GM18520 (cell line): ENCODE measurements around the gene CCDC138.

Experiments used
- ATAC-seq: cut with Tn5 transposase; IDR thresholded peaks from one replicate; pipeline ENCODE4 v1.9.1; 2021; ENCODE audit not compliant: unreplicated experiment

Gene CCDC138

DNA sequence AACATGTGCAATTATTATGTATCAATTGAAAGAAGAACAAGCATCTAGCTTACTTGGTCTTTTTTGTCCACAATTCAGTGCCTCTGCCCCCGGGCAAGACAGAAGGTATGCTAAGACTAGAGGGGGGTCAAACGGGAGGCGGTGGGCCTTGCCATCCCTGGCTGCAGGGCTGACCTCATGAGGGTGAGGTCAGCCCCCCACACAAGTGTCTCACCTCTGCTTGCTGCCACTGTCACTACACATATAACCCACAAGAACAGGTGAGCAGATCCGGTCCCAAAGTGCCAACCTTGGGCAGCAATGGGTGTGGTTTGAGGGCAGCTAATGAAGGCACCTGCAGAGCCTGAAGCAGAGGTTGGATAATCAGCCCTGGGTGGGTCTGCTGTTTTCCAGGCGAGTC lies 131.0 kb downstream of the CCDC138 start:
- ATAC-seq, result no peak

DNA sequence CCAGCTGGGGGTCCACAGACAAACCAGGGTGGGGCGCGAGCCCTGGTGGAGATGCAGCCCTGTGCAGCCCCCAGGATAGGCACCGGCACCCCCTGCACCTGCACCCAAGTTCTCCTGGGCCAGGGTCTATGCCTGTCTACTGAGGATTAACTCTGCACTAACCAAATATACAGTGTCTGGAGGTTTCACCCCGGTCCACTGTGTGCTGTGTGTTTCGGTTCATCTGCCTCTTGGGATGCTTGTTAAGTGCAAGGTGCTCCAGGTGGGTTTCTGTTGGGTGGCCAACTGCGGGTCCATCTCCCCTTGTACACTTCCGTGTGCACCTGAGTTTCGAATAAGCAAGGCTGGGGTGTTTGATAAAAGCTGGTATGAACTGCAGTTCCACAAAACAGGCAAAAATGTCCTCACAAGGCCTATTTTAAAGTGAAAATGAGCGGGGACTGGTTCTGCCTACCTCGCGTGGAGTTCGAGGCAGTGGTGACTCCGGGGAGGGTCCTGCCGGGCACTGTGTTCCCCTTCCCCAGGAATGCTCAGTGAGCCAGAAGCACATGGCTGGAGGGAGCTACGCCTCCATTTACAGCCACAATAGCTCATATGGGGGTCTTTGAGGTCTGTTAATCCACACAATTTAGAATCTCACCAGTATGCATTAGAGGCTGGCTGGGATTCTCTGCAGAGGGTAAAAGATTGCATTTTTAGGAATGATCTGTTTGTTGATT lies 131.7 kb downstream of the CCDC138 start:
- no peak for ATAC-seq

DNA sequence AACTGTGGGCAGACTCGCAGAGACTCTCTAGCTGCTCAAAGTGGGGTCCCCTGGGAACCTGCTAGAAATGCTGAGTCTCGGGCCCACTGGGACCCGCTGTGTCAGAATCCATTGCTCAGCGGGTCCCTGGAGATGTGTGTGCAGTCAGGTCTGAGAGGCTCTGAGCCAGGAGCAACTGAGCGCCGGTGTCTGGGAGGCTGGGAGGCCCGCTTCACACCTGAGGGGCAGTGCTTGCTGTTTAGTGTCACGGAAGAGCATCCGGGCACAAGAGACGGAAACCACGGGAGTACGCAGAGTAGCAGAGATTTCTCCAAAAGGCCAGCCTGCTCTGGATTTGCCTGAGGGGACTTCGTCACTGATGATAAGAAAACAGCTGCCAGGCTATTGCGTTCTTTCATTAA lies 132.4 kb downstream of the CCDC138 start:
- ATAC-seq, result no peak

DNA sequence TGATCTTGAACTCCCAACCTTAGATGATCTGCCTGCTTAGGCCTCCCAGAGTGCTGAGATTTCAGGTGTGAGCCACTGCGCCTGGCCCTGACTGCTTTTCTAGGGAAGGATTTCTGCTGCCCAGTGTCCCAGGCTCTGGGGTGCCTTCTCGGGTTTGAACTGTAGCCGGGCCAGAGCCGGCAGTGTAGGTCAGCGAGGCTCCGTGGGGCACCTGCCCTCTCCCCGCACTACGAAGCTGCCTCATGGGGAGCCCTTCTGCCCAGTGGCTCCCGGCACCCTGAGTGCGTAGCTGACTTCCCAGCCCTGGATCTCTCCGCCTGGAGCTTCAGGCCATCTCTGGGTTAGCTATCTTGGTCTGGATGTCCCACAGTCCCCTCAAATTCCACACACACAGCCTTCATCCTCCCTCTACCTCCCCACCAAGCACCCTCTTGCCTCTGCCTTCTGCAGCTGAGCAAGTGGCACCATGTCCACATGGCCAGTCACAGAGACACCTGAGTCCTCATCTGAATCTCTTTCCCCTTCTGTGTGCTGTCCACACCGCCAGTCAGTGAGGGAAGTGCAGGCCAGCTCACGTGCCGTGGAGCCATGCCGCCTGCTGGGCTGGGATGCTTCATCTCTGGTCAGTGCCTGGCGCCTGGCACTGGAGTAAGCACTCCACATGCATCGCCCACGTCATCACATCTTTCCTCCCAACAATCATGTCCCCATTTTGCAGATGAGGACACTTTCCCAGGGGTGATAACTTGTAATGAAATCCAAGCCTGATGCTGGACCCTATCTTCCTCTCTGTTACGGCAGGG lies 133.2 kb downstream of the CCDC138 start:
- no peak for ATAC-seq

DNA sequence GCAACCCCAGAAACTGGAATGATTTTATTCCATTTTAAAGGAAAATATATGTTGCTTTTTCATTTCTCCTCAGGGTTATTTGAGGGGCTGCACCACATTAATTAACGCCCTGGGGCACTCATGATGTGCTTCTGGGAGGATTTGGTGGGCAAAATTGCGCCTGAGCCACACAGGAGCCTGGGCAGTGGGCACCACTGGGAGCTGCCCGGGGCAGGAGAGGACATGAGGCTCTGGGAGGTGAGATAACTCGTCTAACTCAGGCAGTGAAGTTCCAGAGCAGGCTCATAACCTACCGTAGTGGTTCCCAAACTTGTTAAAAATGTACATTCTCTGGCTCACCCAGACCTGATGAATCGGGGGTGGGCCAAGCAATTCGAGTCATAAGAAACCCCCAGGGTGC lies 134.1 kb downstream of the CCDC138 start:
- no peak for ATAC-seq

DNA sequence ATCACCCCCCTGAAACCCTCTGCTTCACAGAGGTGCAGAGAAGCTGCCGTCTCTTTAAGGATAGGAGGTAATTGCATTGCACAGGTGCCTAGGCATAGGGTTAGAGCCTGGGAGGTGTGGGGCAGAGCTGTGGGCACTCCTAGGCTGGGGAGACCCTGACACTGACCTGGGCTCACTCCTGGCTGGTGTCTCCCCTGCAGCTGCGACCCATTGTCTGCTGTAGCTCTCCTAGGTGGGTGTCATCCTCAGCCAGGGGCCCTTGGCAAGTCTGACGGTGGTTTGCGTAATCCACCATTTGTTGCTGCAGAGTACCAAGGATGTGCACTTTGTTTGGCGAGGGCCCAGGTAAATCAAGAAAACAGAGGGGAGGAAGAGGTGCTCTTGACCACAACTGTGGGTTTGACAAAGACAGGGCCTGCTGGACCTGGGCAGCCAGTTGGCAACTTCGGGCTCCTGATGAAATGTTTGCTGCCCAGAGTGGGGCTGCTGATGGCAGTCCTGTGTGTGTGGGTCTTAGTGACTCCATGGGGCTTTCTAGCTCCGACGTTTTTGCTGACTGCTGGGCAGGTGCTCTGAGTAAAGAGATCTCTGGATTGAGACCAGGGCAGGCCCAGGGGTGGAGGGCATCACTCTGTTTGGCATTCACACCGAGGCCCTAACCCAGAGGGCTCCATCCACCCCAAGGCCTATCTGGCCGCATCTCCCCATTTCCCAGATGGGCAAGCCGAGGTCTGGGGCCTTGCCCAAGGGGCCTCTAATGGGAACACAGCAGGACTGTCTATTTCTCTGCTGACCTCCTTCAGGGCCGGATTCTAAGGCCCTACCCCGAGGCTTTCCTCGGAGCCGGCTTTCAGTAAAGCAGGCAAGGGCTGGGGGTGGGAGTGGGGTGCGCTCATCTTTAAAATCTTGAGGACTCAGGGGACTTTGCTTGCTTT lies 134.8 kb downstream of the CCDC138 start:
- no peak for ATAC-seq

DNA sequence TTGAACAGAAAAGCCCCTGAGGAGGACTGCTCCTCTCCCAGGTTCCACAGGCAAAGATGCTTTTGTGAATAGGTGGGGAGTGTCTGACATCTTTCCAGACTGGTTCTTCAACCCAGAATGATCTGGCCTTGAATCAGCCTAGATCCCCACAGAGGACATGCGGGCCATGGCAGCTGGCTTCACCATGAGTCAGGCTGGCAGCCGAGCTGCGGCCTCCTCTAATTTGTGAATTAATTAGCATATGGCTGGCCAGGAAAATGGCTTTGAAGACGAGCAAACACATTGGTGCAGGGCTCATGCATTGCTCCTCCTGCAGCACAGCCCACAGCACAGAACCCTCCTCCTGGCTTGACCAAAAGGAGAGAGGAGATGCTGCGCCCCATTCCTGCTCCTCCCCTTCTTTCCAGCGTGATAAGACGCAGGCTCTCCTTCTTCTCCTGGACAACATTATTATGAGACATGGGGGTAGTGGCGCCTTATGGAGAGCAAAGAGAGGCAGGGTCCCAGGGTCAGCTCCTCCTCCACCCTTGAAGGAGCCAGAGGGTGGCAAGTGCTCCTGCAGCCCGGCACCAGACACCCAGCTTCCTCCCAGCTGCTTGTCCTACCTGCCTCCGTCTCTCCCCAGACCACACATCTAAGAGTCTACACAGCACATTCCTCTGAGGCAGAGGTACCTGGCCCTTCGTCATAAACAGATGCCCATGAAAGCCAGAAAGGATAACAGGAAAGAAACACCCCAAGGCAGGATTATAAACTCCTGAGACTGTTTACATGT lies 135.8 kb downstream of the CCDC138 start:
- ATAC-seq, result no peak

DNA sequence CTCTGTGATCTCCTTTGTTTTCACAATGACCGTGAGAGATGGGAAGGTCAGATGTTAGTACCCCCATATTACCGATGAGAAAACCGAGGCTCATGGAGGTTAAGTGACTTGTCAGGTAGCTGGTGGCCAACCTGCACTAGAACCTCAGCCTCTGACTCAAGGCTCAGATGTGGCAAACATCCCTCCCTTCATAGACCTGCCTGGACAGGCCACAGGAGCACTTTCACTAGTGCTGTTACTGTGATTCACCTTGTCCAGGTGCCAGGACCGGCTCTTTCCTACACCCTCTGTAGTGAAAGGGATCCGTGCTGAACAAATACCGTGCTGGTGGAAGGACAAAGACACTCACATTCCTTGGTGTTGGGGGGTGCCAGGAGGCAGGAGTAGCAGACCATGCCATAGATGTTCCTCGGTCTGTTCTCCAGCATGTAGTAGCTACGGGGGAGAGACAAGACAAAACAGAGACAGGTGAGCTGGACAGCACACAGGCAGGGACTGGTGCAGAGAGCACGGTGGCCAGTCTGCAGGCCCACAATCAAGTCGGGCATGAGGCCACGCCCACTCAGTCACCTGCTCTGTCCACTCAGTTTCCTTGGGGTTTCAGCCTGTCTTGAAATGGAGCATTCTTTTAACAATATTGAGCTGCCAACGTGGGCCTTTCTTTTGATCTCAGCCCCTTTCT lies 136.6 kb downstream of the CCDC138 start:
- no peak for ATAC-seq

DNA sequence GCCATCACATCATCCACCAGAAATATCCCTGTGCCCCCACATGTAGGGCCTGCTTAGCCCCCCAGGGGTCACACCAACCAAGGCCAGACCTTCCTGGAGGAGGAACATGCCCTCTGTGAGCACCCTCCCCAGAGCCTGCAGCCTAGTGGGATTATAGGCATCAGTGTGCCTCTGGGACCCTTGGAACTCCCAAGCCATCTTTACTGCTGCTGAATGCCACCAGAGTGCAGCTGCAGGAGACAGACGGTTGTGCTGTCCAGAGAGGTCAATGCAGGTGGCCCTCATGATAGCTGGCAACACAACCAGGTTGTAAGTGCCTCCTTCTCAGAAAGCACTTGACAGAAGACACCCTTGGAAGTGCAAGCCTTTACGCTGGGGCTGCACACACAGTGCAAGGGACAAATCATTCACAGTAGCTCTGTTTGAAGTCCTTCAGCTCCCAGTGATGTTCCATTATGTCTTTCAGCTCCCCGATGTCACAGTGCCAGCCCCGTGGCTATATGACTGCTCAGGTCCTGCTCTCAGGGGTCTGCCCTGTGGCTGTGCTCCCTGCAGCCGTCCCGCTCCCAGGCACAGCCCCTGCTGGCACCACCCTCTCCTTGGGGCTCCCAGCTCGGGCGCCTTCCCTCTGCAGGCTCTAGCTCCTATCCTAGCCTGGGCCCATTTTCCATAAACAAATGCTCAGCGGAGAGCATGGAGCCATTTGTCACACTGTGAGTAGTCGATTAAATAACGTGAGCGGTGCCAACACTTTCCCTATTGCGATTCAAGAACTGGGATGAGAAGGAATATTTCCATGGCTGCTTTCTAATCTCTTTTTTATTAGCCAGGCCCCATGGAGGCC lies 137.4 kb downstream of the CCDC138 start:
- no peak for ATAC-seq

DNA sequence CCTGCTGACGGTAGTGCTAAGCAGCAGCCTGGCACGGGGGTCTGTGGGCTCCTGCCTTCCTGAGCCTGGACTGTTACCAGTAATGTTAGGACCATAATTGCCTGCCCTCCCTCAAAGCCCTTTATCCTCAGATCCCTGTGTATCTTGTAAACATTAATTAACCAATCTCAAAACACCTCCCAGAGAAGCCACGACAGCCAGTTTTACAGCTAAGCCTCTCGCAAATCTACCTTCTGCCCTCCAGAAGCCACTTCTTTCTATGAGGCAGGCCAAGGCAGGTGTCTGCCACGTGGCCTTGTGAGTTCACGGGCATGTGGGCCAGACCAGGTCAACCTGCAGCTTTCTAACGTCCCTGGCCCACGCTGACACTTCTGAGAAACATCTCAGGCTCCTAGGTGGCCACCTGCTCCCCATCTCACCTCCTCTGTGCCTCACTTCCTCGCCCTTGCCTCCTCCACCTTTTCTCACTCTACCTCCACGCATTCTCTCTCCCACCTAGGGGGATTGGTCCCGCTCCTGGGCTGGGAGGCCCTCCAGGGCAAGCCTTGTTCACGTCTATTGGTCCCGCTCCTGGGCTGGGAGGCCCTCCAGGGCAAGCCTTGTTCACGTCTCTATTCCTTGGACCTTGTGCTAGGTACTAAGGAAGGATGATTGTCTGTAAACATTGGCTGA lies 138.1 kb downstream of the CCDC138 start:
- ATAC-seq, result no peak

DNA sequence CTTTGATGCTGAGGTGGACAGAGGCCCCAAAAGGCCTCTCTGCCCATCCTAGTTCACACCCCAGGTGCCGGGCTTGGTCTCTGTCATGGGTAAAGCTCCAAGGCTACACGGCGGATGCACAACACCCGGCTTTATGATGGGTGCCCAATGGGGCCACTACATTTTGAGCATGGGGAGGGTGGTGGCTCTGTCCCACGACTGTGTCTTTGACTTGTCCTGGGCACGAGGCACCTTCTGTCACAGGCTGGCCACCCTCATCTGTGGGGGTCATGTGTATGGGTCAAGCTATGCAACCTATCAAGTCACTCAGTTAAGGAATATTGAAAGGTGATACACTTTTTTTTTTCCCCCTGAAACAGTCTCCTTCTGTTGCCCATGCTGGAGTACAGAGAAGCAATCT lies 138.7 kb downstream of the CCDC138 start:
- ATAC-seq, result no peak

DNA sequence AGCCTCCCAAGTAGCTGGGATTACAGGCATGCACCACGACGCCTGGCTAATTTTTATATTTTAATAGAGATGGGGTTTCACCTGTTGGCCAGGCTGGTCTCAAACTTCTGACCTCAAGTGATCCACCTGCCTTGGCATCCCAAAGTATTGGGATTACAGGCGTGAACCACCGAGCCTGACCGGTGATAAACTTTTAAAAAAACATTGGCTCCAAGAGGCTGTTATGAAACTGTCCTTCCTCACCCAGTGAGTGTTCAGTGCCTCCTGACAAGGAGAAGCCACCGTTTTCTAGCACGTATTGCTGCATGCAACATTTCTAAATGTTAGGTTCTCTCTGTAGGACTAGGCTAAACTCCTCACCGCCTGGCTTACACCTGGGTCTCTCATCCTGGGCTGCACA lies 139.2 kb downstream of the CCDC138 start:
- no peak for ATAC-seq
